Epithelial cell of esophagus (primary cell): Measurements from ENCODE around the gene DIP2C.

Source experiments
- DNase-seq: peaks from one replicate; pipeline ENCODE4 v3.0.0; 2010; ENCODE audit warnings: low read depth
- H3K4me3 ChIP-seq: 2 replicates; pipeline ENCODE4 v1.5.1; 2011; ENCODE audit warnings: mild to moderate bottlenecking, low read length, control low read depth
- TF ChIP-seq, protein P1 (sequence below): IDR thresholded peaks from 2 replicates; pipeline ENCODE4 v1.5.1; 2011; ENCODE audit warnings: low read depth, mild to moderate bottlenecking, low read length, control low read depth, inconsistent platforms; ENCODE audit not compliant: insufficient read depth; ENCODE audit errors: missing control alignments

Gene DIP2C

DNA sequence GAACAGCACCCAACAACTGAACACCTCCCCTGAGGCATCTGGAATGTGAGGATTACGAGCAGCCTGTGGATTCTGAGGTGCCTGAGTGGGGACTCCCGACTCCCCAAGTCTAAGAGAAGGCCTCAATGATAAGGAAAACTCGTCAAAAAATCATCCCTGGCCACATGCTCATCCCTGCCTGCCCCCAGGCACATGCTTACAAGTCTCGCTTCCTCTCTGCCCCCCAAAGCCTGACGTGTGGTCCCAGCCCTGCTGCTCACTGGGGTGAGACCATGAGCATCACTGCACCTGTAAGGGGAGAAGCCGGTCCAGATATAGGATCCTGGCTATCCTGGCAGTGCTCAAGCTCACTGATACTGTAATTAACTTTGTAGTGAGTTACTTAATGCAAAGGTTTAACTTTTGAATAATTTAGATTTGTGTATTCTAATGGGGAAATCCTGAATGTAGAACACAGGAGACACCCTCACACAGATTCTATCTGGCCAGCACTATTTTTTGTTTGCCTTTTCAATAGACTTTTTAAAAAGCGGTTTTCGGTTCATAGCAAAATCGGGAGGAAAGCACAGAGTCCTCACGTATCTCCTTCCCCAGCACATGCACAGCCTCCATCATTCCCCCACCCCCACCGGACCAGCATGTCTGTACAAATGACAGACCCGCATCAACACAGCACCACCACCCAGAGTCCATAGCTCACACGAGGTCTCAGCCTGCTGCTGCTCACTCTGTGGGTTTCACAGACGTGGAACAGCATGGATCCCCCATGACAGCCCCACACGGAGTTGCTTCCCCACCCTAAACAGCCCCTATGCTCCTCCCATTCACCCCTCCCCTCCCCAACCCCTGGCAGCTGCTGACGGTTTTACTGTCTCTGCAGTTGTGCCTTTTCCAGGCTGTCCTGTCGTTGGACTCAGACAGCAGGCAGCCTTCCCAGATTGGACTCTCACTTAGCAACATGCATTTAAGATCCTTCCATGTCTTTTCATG is 167.9 kb downstream of the DIP2C start:
- no peak for DNase-seq
- TF ChIP-seq, protein P1, sequence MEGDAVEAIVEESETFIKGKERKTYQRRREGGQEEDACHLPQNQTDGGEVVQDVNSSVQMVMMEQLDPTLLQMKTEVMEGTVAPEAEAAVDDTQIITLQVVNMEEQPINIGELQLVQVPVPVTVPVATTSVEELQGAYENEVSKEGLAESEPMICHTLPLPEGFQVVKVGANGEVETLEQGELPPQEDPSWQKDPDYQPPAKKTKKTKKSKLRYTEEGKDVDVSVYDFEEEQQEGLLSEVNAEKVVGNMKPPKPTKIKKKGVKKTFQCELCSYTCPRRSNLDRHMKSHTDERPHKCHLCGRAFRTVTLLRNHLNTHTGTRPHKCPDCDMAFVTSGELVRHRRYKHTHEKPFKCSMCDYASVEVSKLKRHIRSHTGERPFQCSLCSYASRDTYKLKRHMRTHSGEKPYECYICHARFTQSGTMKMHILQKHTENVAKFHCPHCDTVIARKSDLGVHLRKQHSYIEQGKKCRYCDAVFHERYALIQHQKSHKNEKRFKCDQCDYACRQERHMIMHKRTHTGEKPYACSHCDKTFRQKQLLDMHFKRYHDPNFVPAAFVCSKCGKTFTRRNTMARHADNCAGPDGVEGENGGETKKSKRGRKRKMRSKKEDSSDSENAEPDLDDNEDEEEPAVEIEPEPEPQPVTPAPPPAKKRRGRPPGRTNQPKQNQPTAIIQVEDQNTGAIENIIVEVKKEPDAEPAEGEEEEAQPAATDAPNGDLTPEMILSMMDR: no peak

DNA sequence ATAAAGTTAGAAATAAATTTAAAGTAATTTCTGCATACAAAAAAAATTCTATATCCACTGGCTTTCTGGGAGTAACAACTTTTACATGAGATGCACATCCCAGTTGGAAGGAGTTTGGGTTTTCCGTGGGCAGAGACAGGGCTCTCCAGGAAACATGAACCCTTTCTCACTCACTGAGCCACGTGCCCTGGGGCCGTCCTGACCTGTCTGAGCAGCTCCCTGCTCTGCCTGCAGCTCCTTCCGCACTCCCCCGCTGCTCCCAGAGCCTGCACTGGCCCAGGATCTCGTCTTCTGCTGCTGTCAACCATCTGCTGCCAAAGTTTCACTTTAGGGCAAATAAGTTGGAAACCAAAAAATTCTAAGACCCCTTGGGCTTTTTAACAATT is 169.1 kb downstream of the DIP2C start:
- DNase-seq: peak; percentile 90

More for the DNA sequence above, 167.9 kb downstream of the DIP2C start:
- no peak overlapping the region for H3K4me3 ChIP-seq

DNA sequence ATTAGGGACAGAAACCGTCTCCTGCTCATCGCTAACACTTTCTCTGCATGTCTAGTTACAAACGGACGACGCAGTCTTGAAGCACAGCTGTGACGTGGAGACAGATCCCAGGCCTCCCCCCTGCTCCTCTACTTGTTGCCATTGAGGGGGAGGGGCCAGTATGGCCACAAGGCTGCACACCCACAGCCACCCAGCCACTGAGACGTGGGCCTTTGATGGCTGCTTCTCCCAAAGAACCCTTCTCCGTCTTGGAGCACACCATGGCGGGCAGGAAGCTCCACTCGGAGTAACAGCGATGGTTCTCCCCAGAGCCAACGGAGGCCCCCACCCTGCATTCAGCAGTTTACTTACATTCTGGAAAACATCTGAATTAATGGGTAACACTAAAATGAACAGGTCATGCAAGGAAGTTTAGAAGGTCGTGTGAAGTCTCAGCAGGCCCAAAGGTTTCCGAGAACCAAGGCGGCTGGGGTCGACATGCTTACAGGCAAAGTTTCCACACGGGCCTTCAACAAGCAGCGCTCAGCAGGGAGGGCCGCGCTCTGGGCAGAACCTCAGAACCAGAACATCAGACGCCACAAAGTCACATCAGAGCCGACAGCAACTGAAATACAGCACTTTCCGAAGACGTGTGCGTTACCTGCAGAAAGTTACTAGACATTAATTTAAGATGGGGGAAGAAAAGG is 169.6 kb downstream of the DIP2C start:
- DNase-seq: no peak
- TF ChIP-seq, protein P1: no peak
- no peak overlapping the region for H3K4me3 ChIP-seq

More for the DNA sequence above, 169.1 kb downstream of the DIP2C start:
- H3K4me3 ChIP-seq: no peak overlapping the region
- TF ChIP-seq, protein P1: no peak

DNA sequence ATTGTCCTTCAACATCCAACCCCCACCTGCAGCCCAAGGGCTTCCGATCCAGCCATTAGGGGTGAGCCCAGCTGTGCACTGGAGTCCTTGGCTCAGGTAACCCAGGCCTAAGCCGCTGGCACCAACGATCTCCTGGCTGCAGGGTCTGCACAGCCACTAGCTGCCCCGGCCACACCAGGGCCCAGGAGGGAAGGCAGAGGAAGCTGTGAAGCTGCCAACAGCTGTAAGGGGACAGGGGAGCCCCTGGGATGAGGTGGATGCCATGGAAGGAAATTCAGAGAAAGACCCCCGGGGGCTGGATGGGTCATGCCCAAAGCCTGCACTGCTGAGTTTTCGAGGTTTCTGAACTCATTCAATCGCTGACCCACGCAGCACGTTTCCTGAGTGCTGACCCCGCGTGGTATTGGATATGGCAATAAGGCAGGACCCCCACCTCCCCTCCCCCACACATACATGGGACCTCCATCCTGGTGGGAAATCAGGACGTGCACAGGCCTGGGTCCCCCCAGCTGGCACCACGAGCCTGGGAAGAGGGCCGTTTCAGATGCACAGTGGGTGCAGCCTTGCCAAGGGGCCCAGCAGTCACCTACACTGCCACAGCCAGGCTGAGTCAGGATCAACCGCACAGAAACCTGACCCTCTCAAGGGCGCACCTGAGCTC is 170.3 kb downstream of the DIP2C start:
- H3K4me3 ChIP-seq: no peak overlapping the region
- DNase-seq: no peak

DNA sequence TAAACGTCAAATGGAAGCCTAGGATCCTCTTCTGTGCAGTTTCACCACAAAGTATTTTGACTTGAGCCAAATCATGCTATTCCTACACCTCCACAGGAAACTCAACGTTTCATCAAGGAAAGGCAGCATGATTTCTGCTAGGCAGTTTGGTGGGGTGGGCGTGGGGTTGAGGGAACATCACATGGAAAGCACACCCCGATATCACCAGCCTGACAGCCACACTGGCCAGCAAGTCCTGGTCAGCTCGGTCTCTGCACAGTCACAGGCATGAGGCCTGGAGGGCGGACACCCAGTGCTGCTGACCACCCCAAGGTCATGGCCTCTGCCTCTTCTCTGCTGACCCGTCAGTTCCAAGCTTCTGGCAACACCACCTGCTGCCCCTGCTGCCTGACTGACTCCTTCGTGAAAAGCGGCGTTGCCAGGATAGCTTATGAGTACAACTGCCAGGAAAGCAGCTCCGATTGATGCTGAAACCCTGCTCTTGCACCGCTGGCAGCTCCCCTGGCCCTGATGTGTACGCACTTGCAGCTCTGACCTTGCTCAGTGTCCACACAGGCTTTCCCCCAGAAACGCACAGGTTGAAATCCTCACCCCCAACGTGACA is 171.5 kb downstream of the DIP2C start:
- no peak overlapping the region for H3K4me3 ChIP-seq
- no peak for DNase-seq
- TF ChIP-seq, protein P1: no peak

More for the DNA sequence above, 170.3 kb downstream of the DIP2C start:
- TF ChIP-seq, protein P1: no peak

DNA sequence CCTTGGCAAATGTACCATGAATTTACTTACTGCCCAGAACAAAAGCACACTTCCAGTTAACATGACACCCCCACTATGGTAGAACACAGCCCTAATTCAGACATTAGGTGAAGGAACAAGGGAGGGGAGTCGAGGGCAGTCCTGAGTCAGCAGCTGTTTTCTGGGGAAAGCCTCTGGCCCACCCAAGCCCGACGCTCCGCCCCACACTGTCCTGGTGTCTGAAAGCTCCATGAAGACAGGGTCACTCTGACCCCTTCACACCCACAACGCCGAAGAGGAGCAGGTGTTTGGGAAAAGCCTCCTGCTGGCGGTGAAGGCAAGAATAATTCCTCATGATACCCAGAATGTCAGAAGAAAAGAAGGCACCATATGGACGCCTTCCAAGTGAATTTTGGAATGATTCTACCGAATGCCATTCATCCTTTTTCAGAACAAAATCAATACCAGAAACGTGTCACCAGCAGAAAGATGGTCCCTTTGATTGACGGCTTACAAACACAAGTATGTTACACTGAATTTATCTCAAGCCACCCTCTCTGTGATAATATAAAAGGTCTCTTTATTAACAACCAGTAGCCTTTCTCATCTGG is 172.1 kb downstream of the DIP2C start:
- TF ChIP-seq, protein P1: no peak
- no peak overlapping the region for H3K4me3 ChIP-seq
- no peak for DNase-seq
